Right lung (tissue), 5 donors: ENCODE measurements around the gene PDE7B. TPM values are rescaled to one million over a fixed set of nuclear protein-coding genes. Genes with fewer than 3 reads are reported as not detected.

ENCODE experiments used
- DNase-seq, 2 donors: peaks; one replicate each; pipeline ENCODE4 v3.0.0-alpha.2; 2013
- polyA plus RNA-seq, 5 donors: library from polyadenylated mRNA; unstranded; fragments of 120-200 nt; gene quantifications; one replicate each; pipeline versions ENCODE4 v1.2.1 to v1.2.3, GENCODE V29; 2013; ENCODE audit warnings: inconsistent platforms in 1 of 5, low replicate concordance in 1 of 5; ENCODE audit not compliant: insufficient read length in 5 of 5, insufficient read depth in 1 of 5

PDE7B gene
- polyA plus RNA-seq, 5 donors = 3.0 to 4.7 (median 3.9) TPM

DNA sequence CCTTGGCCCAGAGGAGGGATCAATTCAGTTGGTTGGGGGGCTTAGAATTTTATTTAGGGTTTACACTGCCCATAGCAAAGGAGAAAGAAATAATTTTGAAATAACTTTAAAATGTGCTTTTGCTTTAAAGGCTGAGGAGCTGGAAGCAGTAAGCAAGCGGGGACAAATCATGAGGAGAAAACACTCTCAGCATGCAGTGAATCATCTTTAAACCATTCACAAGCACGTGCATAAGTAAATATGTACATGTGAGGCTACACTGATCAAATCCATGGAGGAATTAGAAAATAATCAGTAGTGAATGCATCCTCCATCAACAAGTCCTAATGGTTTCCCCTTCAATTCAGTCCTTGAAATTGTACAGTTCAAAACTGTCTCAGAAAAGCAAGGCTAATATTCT lies 217.6 kb downstream of the PDE7B start:
- DNase-seq = no peak

DNA sequence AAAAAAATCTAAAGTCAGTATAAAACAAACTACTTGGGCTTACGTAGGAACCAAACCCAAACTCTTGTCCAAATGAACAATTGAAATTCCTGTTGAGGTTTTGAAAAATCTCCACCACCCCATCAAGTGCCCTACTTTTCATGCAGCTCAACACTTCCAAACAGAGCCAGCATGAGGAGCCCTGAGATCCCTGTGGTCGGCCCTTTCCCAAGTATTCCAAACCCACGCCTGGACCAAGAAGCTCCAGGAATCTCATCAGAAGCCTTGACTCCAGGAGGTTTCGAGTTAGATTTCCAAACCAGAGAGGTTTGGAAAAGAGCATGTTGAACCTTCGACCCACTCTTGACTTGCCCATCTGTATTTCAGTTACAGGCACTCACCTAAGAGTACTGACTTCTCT lies 219.3 kb downstream of the PDE7B start:
- DNase-seq = no peak

DNA sequence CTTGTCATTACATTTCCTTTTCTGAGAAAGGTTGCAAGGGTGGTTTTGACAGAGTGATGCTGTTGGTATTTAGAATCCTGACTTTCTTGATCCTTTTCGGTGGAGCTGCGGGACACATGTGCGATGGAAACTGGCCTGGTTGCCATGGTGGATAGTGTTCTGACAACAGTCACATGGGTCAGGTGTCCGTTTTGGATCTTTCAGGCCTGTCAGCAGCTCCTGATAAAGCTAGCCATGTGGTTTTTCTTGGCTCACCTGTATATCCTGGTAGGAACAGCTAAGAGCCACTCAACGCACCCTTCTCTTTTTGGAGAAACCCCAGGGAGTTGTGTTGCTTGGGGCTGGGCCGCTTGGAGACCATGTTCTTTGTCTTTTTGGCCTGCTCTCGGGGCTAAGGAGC lies 221.2 kb downstream of the PDE7B start:
- DNase-seq = no peak

GRCh38 chr6:136073216-136073615 lies 221.7 kb downstream of the PDE7B start:
- no peak for DNase-seq

DNA sequence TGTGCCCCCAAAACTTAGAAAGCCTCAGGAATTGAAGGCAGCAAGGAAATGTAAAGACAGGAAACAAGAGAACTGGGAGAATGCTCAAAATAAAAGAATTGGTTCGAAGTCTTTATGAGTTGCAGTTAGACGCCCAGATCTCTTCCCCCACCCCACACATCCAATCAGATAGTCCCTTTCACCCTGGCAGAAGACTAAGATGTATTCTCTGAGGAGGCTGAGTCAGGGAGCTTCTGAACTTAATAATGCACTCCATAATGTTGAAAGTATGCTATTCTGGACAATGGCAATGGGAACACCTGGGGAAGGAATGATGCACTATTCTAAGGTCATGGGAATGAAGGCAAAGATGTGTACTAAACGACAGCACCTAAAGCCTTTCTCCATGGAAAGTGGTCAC lies 225.0 kb downstream of the PDE7B start:
- no peak for DNase-seq

- no peak for DNase-seq
Measured at GRCh38 chr6:136077834-136078576, 226.5 kb downstream of the PDE7B start.

DNA sequence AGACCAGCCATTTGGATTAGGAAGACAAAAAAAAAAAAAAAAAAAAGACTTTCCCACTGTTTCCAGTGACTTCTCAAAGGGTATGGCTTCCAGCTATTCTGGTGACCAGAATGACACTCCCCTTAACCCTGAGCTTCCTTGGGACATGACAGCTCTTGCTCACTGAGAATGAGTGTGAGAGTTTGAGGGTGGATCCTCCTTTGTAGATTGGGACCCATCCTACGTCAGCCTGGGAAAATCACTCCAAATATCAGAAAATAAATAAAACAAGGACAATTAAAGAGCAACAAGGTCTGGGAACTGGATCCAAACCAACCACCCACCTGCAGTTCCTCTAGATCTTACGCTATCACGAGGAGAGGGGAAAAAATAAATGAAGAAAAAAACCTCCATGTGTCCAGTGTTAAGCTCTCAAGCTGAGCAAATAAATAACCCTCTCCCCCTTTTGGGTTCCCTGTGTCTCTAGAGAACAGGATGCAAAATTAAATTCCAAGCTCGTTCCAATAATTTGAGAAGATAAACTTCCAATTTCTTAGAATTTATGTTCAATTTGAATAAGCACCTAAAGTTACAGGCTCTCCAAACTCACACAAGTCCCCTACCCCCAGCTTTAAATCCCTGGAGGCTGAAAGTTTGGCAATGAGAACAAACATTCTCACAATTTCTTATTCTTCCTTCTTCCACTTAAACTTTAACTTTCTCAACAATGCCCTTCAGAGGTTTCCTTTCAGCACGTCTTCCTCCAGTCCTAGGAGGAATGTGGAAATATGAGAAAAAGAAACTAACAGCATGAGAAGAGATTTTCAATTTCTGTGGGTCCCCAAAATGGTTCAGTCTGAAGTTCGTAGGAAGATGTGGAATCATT lies 228.4 kb downstream of the PDE7B start:
- DNase-seq = no peak

DNA sequence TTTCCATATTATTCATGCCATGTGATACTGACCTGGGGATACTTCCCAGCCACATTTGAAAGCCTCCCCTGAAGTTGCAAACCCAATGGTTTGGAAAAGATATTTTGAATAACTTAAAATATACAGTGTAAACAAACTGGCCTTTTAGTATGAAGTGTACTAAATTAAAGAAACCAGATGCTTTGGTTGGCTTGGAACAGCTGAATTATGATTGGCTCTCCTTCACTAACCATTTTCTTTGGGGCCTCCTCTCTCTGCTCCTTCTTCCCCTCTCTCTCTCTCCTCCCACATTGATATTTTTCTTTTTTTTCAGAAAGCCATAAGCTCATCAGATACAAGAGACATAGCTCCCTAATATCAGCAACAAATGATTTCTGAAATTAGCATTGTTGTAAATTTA lies 232.0 kb downstream of the PDE7B start:
- peak in 1 of 2 donors; percentile 31 for DNase-seq

GRCh38 chr6:136084403-136084802 lies 232.9 kb downstream of the PDE7B start:
- DNase-seq = no peak

- DNase-seq = no peak
Measured at GRCh38 chr6:136085370-136086115, 234.0 kb downstream of the PDE7B start.

DNA sequence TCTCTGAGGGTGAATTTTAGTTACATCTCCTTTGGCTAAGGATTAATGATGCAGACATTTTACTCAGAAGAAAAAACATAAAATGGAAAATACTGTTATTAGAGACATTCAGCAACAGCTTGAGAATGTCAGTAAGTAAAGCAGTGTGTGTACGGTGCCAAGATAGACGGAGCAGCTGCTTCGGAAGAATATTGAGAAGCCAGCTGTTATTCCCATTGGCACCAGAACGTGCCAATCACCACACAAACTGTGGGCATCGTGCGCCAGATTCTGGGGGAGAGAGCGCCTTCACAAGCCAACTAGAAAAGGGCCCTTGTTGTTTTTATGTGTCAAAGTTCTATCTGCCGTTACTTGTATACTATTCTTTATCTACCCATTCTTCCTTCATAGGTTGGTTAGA lies 235.2 kb downstream of the PDE7B start:
- peak; percentile 70 to 71 for DNase-seq

- DNase-seq = no peak
Measured at GRCh38 chr6:136087986-136088385, 236.5 kb downstream of the PDE7B start.

- DNase-seq = no peak
Measured at GRCh38 chr6:136088693-136089092, 237.2 kb downstream of the PDE7B start.

GRCh38 chr6:136089876-136090275 lies 238.4 kb downstream of the PDE7B start:
- no peak for DNase-seq

GRCh38 chr6:136090929-136091328 lies 239.4 kb downstream of the PDE7B start:
- no peak for DNase-seq

DNA sequence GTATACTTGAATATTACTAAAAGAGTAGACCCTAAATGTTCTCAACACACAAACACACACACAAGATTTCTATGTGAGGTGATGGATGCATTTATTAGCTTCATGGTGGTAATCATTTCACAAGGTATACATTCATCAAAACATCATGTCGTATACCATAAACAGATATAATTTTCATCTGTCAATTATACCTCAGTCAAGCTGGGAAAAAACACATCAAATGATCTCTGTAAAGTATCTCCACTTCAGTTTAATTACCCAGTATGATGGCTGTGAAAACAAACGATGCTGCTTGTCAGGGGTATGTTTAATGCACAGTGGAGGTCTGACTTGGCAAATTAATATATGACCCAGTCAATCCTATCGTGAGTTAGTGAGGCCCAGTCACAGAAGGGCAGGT lies 241.4 kb downstream of the PDE7B start:
- DNase-seq = no peak

DNA sequence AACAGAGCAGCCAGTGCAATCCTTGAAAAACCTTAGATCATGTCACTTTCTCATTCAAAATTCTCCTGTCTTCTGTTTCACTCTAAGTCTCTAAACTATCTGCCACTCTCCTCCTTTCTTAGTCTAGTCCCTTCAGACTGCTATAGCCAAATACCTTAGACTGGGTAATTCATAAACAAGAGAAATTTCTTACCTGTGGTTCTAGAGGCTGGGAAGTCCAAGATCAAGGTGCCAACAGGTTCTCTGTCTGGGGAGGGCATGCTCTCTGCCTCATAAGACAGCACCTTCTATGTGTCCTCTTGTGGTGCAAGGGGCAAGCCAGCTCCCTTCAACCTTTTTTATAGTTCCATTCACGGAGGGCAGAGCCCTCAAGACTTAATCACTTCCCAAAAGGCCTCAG lies 242.3 kb downstream of the PDE7B start:
- DNase-seq = no peak

DNA sequence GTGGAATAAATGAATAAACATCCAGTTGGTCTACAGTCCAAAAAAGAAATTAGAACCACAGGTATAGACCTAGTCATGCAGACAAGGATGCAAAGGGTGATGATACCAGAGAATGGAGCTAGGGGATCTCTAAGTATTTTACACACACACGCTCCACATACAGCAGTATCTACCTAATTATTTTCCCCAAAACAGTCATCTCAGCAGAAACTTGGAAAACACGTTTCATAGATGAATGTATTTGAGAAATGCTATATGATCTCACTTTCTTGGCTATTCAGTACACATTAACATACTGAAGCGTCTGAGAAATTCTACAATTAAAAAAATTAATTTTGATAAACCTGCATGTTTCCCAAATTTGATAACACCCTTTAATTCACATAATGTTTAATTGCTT lies 243.3 kb downstream of the PDE7B start:
- no peak for DNase-seq

DNA sequence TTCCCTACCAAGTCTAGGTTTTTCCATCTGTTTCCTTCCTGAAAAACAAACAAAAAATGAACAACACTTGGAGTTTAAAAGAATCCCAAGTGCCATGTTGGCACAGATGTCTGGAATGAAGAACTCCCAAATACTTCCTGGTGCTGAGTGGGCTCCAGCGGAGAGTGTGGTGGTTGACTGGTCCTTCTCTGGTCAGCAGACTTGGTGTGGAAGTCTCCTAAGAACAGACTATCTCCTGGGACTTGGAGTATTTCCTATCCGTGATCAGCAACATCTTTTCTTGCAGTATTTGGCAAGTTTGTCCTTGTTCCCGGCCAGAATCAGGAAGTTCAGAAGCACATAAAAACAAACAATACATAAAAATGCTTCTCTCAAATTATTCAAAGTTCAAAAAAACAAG lies 244.5 kb downstream of the PDE7B start:
- no peak for DNase-seq

GRCh38 chr6:136102991-136103688 lies 251.6 kb downstream of the PDE7B start:
- DNase-seq = peak; percentile 52 to 54

DNA sequence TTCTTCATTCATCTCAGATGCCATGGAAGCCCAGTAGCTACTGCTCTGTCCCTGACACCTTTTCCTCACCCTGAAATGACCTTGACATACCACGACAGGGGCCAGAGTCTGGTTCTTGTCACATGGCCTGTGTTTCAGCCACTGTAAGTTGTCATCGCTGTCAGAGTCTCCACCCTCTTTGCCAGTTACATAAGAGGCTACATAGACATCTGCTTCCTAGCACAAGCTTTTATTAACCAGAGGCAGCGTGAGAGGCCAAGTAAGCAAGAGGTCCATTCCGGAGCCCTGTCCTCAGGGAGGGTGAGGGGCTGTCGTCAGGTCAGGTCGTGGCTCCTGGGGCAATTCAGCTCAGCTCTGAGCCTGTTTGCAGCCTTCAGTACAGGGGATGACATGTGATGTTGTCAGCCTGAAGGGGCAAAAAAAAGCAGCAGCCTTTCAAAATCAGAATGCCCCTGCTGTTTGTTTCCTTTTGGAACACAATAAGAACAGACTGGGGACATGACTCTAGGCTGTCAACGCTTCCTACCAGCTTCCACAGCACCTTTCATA lies 252.3 kb downstream of the PDE7B start:
- DNase-seq = no peak

DNA sequence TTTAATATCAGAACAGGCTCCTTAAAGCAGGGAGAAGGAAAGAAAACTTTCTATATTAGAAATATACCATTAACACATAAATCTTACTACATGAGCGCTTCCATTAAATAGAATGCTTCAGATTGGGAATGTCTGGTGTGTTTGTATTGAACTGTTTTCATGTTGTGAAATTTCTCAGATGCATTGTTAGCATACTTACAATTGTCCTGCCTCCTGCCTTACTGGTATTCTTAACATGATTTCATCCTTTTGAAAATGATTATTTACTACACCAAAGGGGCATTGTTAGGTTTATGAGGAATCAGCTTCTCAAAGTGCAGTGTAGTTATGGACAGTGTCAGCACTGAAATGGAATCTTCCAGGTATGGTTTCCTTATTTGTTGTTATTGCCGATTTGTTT lies 253.1 kb downstream of the PDE7B start:
- DNase-seq = no peak
